ENCODE data around the gene FAM209A.
"Not testable (repeated sequence)": the region's sequence is repeated elsewhere in the genome, so short reads cannot be mapped to it uniquely, and the experiment has no call there.

Gene FAM209A

DNA sequence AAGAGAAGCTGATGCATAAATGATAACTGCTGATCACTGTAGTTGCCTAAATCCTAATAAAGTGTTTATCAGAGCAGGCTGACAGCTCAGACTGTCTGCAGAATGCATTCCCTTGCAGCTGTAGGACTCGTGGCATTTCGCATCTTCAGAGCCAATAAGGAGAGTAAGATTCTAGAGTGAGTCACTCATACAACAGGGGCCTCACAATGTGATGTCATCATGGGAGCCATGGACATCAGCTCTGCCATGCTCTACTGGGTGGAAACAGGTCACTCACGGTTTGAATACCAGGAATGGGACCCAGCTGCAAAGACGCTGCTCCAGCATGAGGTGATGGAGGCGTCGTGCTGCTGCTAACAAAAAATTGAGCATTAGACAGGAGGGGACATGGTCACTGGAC lies 15.9 kb downstream of the FAM209A start:
- no peak for DNase-seq (ENCODE audit: low read depth, low spot score)

DNA sequence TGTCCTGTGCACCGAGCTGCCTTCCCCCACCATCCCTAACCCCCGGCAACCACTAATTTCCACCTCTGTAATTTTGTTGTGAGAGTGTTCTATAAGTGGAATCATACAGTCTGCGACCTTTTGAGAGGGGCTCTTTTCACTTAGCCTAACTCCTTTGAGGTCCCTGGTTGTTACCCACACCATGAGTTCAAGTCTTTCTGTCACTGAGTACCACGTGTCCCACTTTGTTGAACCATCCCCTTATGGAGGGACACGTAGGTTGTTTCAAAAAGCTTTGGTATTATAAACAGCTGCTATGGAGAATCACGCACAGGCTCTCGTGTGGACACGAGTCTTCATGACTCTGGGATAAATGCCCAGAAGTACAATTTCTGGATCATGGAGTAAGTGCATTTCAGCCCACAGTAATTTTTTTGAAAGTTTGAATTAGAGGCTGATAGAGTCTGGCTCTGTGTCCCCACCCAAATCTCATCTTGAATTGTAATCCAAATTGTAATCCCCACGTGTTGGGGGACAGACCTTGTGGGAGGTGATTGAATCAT lies 18.0 kb downstream of the FAM209A start:
- no peak for DNase-seq (ENCODE audit: low read depth, low spot score)

GRCh38 chr20:56551571-56551970 lies 27.0 kb downstream of the FAM209A start:
- DNase-seq (ENCODE audit: low read depth, low spot score): no peak

GRCh38 chr20:56552911-56553629 lies 28.5 kb downstream of the FAM209A start:
- DNase-seq (ENCODE audit: low read depth, low spot score): no peak

DNA sequence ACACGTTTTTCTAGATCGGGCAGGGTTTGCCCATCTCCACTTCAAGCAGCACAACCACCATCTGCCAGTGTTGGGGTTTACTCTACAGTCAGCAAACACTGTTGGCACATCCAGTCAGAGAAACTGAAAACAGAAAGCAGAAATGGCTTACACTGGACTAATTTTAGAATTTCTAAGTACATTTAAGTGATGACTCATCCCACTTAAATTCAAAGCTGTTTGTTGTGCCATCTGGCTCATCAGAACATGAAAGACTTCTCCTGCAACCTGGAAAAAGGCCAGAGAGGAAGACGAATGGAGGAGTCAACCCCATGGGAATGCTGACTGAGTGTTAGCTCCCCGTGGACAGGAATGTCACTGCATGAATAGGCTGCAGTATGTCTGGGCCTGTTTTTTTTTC lies 30.3 kb downstream of the FAM209A start:
- DNase-seq (ENCODE audit: low read depth, low spot score): peak; percentile 64

DNA sequence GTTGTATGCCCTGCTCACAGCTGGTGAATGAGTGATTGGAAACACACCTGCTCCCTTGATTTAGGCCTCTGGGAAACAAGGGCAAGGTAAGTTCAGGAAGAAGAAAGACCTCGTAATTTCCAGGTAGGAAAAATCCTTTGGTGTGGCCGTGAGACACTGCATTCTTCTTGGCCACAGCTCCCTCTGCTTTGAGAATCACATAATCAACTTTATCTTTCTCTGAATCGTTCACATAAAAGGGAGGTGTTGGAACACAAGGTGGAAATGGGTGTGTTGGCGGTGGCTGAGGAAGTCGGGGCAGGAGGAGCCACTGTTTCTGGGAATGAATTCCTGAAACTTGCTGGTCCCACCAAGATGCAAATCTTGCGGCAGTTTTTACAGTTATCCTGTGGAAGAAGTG lies 34.4 kb downstream of the FAM209A start:
- no peak for DNase-seq (ENCODE audit: low read depth, low spot score)

- not testable (repeated sequence) for DNase-seq (ENCODE audit: low read depth, low spot score)
Observed at GRCh38 chr20:56564526-56564925, 40.0 kb downstream of the FAM209A start.

- no peak for DNase-seq (ENCODE audit: low read depth, low spot score)
Observed at GRCh38 chr20:56565511-56565910, 41.0 kb downstream of the FAM209A start.

GRCh38 chr20:56566621-56567020 lies 42.1 kb downstream of the FAM209A start:
- DNase-seq (ENCODE audit: low read depth, low spot score): no peak

DNA sequence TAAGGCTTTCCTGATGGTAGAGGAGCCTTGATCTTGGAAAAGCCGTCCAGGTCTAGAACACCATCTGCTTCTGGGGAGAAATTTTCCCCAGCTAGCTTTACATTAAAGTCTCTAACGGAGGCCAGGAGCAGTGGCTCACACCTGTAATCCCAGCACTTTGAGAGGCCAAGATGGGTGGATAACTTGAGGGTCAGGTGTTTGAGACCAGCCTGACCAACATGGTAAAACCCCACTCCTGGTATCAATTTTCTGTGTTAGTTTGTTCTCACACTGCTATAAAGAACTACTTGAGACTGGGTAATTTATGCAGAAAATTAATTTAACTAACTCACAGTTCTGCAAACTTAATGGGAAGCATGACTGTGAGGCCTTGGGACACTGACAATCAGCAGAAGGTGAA lies 46.3 kb downstream of the FAM209A start:
- no peak for DNase-seq (ENCODE audit: low read depth, low spot score)

DNA sequence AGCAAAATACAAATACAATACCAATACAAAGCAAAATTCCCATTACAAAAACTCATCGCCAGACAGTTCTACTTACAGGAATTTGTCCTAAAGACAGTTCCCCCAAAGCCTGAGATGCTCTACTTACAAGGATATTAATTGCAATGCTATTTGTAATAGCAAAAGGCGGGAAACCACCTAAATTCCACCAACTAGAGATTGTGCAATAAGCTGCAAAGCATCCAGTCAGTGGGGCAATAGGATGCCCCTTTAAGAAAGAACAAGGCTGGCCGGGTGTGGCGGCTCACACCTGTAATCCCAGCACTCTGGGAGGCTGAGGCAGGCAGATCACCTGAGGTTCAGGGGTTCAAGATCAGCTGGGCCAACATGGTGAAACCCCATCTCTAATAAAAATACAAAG lies 47.6 kb downstream of the FAM209A start:
- DNase-seq (ENCODE audit: low read depth, low spot score): no peak

- DNase-seq (ENCODE audit: low read depth, low spot score): no peak
Observed at GRCh38 chr20:56573986-56574385, 49.4 kb downstream of the FAM209A start.

DNA sequence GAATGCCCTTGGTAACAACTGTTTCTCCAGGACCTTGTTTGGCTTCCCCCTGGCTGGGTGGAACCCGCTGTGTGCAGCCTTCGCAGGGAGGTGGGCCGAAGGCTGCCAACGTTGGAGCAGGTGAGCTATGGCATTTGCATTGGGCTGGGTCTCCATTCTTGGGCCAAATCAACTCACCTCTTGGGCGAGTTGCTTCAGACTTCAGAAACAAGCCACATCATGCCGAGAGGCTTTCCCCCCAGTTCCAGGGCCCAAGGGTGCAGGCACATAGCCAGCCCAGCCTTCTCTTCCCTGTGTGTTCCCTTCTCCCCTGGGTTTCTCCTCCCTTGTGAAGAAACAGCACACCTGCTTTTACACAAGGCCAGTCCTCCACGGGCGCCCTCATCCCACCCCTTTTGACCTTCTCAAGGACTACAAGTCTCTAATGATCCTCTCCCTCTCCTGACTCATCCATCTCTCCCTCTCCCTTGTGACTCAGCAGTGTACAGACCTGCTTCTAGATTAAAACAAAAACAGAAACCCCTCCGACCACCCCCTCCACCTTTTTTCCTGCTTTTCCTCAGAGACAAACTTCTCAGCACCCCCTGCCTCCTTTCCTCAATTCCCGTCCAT lies 50.1 kb downstream of the FAM209A start:
- no peak for DNase-seq (ENCODE audit: low read depth, low spot score)

- DNase-seq (ENCODE audit: low read depth, low spot score): no peak
Observed at GRCh38 chr20:56575157-56575556, 50.6 kb downstream of the FAM209A start.

Data from brain pericyte (primary cell).